ENCODE results near the gene AHDC1. TPM values are rescaled to one million over a fixed set of nuclear protein-coding genes. Genes with fewer than 3 reads are reported as not detected.
A peak's percentile ranks its signal among the peaks of the same experiment; 100 is the strongest.
"Not testable (repeated sequence)": the region's sequence is repeated elsewhere in the genome, so short reads cannot be mapped to it uniquely, and the experiment has no call there.

Gene AHDC1
- total RNA-seq, 1 donor, result 14.6 TPM

- peak; percentile 28 for DNase-seq (ENCODE audit: low read depth)
- no peak for TF ChIP-seq CTCF (IDR thresholded peaks at IDR 0.05; ENCODE audit: insufficient read depth, low read length)
- H3K4me3 ChIP-seq (ENCODE audit: low read depth, low read length), result no peak overlapping the region
Observed at GRCh38 chr1:27557596-27558340, 46.2 kb downstream of the AHDC1 start.

- DNase-seq (ENCODE audit: low read depth), result peak; percentile 96
- TF ChIP-seq CTCF (IDR thresholded peaks at IDR 0.05; ENCODE audit: insufficient read depth, low read length), result peak; percentile 97
- H3K4me3 ChIP-seq (ENCODE audit: low read depth, low read length), result peak overlapping the region; percentile 31
Observed at GRCh38 chr1:27556781-27557595, 47.0 kb downstream of the AHDC1 start.

GRCh38 chr1:27556435-27556780 is 47.5 kb downstream of the AHDC1 start:
- no peak for DNase-seq (ENCODE audit: low read depth)
- H3K4me3 ChIP-seq (ENCODE audit: low read depth, low read length), result no peak overlapping the region
- TF ChIP-seq CTCF (IDR thresholded peaks at IDR 0.05; ENCODE audit: insufficient read depth, low read length), result no peak

GRCh38 chr1:27555700-27556424 is 48.1 kb downstream of the AHDC1 start:
- no peak for TF ChIP-seq CTCF (IDR thresholded peaks at IDR 0.05; ENCODE audit: insufficient read depth, low read length)
- DNase-seq (ENCODE audit: low read depth), result peak; percentile 68
- H3K4me3 ChIP-seq (ENCODE audit: low read depth, low read length), result no peak overlapping the region

GRCh38 chr1:27554759-27555699 is 48.9 kb downstream of the AHDC1 start:
- no peak overlapping the region for H3K4me3 ChIP-seq (ENCODE audit: low read depth, low read length)
- TF ChIP-seq CTCF (IDR thresholded peaks at IDR 0.05; ENCODE audit: insufficient read depth, low read length), result no peak
- peak; percentile 61 for DNase-seq (ENCODE audit: low read depth)

- no peak for DNase-seq (ENCODE audit: low read depth)
- TF ChIP-seq CTCF (IDR thresholded peaks at IDR 0.05; ENCODE audit: insufficient read depth, low read length), result no peak
- no peak overlapping the region for H3K4me3 ChIP-seq (ENCODE audit: low read depth, low read length)
Observed at GRCh38 chr1:27554293-27554692, 49.7 kb downstream of the AHDC1 start.

GRCh38 chr1:27553823-27554222 is 50.1 kb downstream of the AHDC1 start:
- not testable (repeated sequence) for H3K4me3 ChIP-seq (ENCODE audit: low read depth, low read length); DNase-seq (ENCODE audit: low read depth)

All from fibroblast of the aortic adventitia (primary cell).